HK-2 (cell line): ENCODE data around the gene PMM2.

Source experiments
- DNase-seq: peaks from one replicate; pipeline ENCODE4 v3.0.0-alpha.2; 2018; ENCODE audit not compliant: unreplicated experiment

PMM2 gene

GRCh38 chr16:8851761-8852403 lies 54.2 kb downstream of the PMM2 start:
- no peak for DNase-seq

DNA sequence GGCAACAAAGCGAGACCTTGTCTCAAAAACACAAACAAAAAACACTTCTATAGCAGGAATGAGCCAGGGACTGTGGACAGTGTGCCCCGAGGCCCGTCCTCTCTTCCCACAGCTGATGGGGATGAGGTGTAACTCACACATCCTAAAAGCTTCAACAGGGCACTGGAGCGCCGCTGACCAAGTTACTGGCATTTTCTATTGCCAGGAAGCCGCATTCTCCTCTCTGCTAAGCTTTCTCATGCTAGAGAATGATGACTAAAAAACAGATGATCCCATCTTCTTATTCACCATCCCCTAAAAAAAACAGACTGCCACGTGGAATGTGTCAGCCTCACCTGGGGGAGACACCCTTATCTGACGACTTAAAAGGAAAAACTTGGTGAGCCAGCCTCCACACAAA lies 54.9 kb downstream of the PMM2 start:
- DNase-seq = no peak

- no peak for DNase-seq
Measured at GRCh38 chr16:8853150-8853549, 55.5 kb downstream of the PMM2 start.

- no peak for DNase-seq
Measured at GRCh38 chr16:8853611-8854010, 56.0 kb downstream of the PMM2 start.

GRCh38 chr16:8854298-8854948 lies 56.8 kb downstream of the PMM2 start:
- DNase-seq = no peak

- no peak for DNase-seq
Measured at GRCh38 chr16:8855051-8855786, 57.6 kb downstream of the PMM2 start.

DNA sequence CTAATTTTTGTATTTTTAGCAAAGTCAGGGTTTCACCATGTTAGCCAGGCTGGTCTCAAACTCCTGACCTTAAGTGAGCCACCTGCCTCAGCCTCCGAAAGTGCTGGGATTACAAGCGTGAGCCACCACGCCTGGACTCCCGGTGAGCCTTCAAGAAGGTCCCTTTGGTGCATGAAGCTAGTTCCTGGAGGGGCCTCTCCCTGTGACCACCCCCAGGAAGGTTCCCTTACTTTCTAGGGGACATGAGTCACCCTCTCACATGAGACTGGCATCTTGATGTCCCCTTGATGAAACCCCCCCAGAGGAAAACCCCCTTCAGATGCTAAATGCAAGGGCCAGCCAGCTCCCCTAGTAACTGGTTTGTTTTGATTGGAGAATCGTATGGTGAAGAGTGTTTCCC lies 58.3 kb downstream of the PMM2 start:
- no peak for DNase-seq

DNA sequence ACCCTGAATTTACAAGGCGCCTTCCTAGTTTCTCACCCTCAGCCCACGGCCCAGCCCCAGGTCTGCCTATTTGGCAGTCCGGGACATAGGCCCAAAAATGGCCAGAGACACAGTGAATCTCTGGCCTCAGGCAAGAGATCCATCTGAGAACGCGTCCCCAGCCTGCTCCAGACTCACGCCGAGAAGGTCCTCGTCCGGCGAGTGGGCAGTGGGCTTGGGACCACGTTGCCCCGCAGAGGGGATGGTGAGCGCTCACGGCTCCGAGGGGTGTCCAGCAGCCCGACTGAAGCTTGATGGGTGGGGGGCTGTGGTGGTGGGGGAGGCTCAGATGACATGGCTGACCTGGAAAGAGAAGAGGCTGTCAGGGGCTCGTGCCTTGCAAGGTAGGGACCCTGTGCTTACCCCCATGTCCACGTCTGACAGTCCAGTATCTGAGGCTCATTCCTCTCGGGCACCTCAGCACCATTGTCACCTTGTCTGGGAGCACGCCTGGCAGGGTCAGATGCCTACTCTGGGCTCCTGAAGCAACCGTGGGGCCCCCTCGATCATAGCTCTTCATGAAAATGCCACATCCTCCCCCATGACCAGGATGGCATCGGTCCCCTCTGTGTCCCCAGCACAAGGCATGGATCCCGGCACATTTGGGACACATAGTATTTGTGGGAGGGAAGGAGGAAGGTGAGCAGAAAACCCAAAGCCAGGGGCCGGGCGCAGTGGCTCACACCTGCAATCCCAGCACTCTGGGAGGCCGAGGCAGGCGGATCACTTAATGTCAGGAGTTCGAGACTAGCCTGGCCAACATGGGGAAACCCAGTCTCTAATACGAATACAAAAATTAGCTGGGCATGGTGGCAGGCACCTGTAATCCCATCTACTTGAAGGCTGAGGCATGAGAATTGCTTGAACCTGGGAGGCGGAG lies 61.6 kb downstream of the PMM2 start:
- no peak for DNase-seq

DNA sequence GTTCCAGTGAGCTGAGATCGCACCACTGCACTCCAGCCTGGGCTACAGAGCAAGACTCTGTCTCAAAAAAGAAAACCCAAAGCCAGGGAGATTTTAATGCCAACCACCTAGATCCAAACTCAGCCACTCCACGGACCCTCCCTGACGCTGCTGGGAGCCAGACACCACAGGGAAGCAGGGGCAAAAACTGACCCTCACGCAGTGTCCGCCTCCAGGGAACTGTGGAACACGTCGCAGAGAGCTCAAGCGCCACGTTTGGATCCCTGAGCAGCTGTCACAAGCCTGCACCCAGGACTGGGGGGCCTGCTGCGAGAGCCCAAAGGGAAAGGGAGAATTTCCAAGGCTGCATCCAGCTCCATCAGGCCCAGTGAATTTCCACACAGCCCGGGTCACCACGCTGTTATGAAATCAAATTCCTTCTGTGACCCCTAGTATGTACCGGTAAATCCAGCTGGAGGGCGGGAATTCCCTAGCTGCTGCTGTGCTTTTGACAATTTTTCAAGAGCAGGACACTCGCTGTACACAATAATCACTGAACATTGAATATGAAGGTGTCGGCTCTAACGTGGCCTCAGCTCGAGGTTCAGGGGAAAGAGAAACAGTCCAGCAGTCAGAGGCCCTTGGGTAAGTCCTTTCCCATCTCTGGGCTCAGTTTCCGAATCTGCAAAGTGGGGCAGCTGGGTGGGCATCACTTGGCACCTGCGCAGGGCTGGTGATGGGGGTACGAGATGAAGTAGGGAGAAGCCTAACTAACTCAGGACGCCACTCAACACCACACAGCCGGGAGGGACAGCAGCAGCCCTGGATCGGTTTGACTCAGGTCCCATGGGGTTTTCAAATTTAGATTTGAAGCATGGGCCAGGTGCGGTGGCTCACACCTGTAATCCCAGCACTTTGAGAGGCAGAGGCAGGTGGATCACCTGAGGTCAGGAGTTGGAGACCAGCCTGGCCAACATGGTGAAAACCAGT lies 62.6 kb downstream of the PMM2 start:
- DNase-seq = no peak

GRCh38 chr16:8861563-8862308 lies 64.1 kb downstream of the PMM2 start:
- DNase-seq = no peak

DNA sequence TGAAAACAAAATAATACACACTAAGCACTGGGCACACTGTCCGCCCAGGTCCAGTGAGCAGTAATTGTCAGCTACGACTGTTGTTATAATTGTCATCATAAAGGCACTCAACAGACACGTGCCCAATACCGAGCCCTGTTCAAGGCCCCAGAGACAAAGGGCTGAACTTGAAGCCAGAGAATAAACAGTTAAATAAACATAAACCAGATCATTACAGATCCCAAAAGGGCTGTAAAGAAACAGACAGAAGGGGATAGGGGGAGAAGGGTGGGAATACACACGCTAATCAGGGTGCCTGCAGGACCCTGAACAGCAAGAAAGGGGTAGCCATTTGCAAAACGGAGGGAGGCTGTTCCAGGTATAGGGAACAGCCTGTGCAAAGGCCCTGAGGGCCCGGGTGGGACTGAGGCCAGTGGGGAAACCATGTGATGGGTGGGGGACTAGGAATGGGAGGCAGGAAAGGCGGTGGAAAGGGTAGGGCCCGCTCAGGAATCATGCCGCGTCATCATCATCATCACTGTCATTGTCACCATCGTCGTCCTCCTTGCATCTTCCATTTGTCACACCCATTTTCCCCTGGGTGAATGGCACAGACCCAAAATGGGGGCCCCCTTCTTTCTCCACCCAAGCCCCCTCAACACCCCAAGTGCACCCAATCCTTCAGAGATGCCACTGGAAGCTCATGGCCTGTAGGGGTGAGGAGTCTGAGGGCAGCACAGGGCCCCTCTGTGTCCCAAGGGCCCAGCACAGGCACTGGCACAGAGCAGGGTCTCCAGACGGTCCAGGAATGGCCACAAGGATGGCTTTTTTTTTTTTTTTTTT lies 64.9 kb downstream of the PMM2 start:
- no peak for DNase-seq

DNA sequence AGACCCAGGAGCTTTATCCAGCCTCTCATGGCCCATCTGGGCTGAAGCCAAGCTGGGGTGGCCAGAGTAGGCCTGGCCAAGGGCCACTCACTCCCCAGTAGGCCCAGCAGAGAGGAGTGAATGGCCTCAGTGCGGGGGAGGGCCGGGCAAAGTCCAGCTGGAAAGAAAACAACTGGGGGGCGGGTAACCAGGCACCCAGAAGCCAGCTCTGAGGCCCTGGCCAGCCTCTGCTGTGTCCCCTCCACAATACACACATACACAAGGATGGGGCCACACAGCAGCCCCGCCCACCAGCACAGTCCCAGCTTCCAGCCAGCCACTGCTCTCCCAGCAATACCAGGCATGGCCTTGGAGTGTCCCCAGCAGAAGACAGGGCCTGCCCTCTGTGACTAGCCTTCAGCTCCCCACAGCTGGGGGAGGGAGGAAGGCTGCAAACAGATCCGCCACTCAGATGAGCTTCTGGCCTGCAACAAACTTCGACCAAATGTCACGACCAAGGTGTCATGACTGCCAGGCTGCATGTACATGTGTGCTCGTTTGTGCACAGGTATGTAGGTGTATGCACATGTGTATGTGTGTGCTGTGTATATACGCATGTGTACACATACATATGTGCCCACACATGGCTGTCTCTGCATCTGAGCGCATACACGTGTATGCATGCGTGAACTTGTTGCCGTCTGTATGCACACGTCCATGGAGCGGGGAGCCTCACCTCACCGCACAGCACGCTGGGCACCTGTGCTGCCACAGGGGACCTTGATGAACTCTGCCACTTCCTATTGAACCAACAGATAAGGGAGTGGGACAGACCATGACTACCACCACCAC lies 66.2 kb downstream of the PMM2 start:
- no peak for DNase-seq

DNA sequence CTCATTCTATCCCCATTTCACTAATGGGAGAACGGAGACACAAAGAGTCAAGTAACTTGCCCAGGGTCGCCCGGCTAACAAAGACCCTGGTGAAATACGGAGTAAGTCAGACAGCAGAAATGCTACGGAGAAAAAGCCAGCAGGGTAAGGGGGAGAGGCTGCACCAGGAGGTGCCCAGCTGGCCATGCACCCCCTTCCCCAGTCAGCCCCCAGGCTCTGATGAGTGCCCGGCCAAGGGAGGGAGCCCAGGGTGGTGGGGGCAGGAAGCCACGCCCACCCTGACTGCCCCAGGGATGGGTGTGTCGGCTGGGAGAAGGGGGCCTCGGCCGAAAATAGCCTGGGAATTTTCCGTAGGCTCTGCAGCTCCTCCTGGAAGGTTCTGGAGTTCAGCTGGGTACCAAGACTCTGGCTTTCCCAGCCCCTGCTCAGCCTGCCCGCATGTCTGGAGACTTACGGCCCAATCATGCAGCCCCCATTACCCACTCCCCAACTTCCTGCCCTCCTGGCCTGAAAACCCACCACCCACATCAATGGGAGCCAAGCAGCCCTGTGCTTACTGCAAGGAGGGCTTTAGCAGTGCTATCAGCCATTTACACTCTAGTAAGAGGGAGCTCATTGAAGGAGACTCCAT lies 67.0 kb downstream of the PMM2 start:
- DNase-seq = no peak

DNA sequence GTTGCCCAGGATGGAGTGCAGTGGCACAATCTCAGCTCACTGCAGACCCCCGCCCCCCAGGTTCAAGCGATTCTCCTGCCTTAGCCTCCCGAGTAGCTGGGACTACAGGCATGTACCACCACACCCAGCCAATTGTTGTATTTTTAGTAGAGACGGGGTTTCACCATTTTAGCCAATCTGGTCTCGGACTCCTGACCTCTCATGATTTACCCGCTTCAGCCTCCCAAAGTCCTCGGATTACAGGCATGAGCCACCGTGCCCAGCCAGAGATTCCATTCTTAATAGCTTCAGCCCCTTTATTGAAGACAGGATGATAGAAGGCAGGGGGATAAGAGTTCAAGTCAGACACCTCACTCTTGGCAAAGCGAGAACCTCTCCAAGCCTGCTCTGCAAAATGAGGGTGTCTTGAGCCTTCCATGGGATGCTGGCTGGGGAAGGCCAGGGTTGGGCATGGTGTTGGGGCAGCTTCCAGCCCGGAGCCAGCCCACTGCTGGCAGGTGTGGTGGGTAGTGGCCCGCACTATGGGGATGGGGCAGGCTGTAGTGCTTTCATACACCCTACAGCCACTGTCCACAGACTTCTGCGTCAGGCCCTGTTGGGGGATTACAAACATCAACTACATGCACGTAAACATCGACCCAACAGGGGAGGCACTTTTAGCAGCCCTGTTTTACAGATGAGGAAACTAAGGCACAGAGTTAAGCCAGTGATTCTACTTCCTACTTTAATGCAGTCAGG lies 67.7 kb downstream of the PMM2 start:
- DNase-seq = no peak

- DNase-seq = no peak
Measured at GRCh38 chr16:8866118-8866883, 68.7 kb downstream of the PMM2 start.

DNA sequence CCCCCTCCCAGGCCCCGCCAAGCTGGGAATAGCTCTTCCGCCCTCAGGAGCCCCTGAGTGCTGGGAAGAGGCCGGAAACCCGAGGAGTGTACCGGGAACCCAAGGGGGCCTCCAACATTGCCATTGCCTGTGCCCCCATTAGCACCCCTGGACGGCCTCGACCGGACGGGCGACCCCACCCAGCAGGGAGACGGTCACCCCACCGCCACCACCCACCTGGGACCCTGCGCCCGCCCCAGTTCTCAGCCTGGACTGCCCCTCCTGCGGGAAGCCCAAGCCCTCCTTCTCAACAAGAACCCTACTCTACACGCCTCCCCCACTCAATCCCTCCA lies 69.2 kb downstream of the PMM2 start:
- DNase-seq = no peak
